ENCODE results near the gene DDAH2. TPM values are rescaled to one million over a fixed set of nuclear protein-coding genes. Genes with fewer than 3 reads are reported as not detected.

Gene DDAH2
- total RNA-seq: 186 and 194 TPM in 2 replicates
- long read RNA-seq, transcript DDAH2-213 (7 exons, 1,688 nt): major isoform, 11 of 18 reads
- long read RNA-seq, partial matches to known transcripts: 3 of 18 reads
- long read RNA-seq, other reads (novel, unspliced or antisense): 3 of 18 reads

DNA sequence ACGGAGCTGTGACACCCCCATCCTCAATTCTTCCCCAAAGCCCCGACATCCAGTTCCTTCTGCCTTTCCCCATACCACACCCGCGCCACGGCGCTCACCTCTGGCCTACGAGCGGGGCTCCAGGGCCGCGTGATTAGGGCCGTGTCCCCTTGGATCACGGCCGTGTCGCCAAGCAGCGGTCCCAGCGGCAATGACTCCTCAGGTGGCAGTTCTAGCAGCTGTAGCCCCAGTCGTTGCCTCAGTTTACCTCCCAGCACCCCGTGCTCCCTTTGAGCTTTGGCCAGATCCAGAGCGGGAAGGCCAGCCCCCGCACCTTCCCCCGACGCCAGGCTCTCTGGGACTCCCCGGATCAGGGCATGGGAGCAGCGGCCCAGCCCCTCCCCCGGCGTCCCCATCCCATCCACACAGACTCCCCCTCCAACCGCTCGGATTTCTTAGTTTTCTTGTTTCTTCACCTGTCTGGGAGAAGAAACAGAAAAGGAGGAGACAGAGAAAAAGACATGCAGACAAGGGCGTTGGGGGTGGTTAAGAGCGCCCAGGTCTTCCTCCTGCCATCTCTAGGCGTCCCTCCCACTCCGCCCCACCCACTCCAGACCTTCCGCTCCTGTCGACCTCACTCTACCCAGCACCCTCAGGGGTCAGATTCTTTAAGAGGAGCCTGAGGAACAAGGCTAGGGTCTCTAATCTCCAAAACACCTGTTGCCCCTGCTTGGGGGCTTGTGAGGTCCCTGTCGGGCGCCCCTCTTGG lies at the start of gene DDAH2:
Gene DDAH2, minus strand, starts transcription at position 533 of the 748 bp plus-strand sequence. Its CDS starts 138 bp downstream, at position 395.
- peak within 1 kb of the TSS; percentile 95 for H3K27ac Mint-ChIP-seq (ENCODE audit: unreplicated experiment)
- TF ChIP-seq, protein P1, sequence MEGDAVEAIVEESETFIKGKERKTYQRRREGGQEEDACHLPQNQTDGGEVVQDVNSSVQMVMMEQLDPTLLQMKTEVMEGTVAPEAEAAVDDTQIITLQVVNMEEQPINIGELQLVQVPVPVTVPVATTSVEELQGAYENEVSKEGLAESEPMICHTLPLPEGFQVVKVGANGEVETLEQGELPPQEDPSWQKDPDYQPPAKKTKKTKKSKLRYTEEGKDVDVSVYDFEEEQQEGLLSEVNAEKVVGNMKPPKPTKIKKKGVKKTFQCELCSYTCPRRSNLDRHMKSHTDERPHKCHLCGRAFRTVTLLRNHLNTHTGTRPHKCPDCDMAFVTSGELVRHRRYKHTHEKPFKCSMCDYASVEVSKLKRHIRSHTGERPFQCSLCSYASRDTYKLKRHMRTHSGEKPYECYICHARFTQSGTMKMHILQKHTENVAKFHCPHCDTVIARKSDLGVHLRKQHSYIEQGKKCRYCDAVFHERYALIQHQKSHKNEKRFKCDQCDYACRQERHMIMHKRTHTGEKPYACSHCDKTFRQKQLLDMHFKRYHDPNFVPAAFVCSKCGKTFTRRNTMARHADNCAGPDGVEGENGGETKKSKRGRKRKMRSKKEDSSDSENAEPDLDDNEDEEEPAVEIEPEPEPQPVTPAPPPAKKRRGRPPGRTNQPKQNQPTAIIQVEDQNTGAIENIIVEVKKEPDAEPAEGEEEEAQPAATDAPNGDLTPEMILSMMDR (conservative IDR thresholded peaks at IDR 0.05): no peak
- peaks cover 4% of the 10 kb centered on the region for H3K27me3 Mint-ChIP-seq (ENCODE audit: low read depth)
- no peaks in the 10 kb centered on the region for H3K9me3 Mint-ChIP-seq
- peaks cover 43% of the 10 kb centered on the region for H3K4me1 Mint-ChIP-seq
- H3K36me3 Mint-ChIP-seq (ENCODE audit: low read depth): peaks cover 46% of the 10 kb centered on the region
- DNase-seq (ENCODE audit: low read depth, low spot score): no peak
- H3K4me3 Mint-ChIP-seq: peak within 1 kb of the TSS; percentile 98

DNA sequence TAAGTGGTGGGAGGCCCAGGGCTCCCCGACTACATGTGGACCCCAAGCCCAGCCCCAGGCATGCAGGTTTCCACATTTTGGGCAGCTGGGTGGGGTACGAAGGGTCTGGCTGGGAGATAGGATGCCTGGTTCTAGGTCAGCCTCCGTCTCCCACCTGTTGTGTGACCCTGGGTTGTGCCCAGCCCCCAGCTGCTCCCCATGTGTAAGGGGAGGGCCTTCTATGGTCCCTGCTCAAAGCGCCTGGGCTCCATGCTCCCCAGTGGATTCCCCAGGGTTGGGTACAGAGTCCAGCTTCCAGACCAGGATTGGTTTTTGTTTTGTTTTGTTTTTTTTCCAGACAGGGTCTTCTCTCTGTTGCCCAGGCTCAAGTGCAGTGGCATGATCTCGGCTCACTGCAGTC lies 49.1 kb upstream of the DDAH2 start:
- H3K9me3 Mint-ChIP-seq: no peaks in the 10 kb centered on the region
- no peaks in the 10 kb centered on the region for H3K27me3 Mint-ChIP-seq (ENCODE audit: low read depth)
- H3K4me1 Mint-ChIP-seq: no peaks in the 10 kb centered on the region
- no peak overlapping the region for H3K4me3 Mint-ChIP-seq
- H3K36me3 Mint-ChIP-seq (ENCODE audit: low read depth): no peaks in the 10 kb centered on the region
- TF ChIP-seq, protein P1 (conservative IDR thresholded peaks at IDR 0.05): no peak
- H3K27ac Mint-ChIP-seq (ENCODE audit: unreplicated experiment): no peak overlapping the region
- no peak for DNase-seq (ENCODE audit: low read depth, low spot score)

- TF ChIP-seq, protein P1 (conservative IDR thresholded peaks at IDR 0.05): no peak
- no peaks in the 10 kb centered on the region for H3K4me1 Mint-ChIP-seq
- H3K27me3 Mint-ChIP-seq (ENCODE audit: low read depth): no peaks in the 10 kb centered on the region
- no peaks in the 10 kb centered on the region for H3K9me3 Mint-ChIP-seq
- H3K4me3 Mint-ChIP-seq: no peak overlapping the region
- no peak overlapping the region for H3K27ac Mint-ChIP-seq (ENCODE audit: unreplicated experiment)
- DNase-seq (ENCODE audit: low read depth, low spot score): no peak
- no peaks in the 10 kb centered on the region for H3K36me3 Mint-ChIP-seq (ENCODE audit: low read depth)
Measured at GRCh38 chr6:31777667-31778050, 48.6 kb upstream of the DDAH2 start.

GRCh38 chr6:31776989-31777666 lies 48.0 kb upstream of the DDAH2 start, which contains the start of gene VWA7:
Gene VWA7 (minus strand): TSS chr6:31777328. CDS start chr6:31776779, 549 bp downstream.
- H3K36me3 Mint-ChIP-seq (ENCODE audit: low read depth): no peaks in the 10 kb centered on the region
- H3K27ac Mint-ChIP-seq (ENCODE audit: unreplicated experiment): no peak within 1 kb of the TSS
- no peaks in the 10 kb centered on the region for H3K4me1 Mint-ChIP-seq
- TF ChIP-seq, protein P1 (conservative IDR thresholded peaks at IDR 0.05): no peak
- no peak within 1 kb of the TSS for H3K4me3 Mint-ChIP-seq
- DNase-seq (ENCODE audit: low read depth, low spot score): no peak
- H3K9me3 Mint-ChIP-seq: no peaks in the 10 kb centered on the region
- H3K27me3 Mint-ChIP-seq (ENCODE audit: low read depth): no peaks in the 10 kb centered on the region

DNA sequence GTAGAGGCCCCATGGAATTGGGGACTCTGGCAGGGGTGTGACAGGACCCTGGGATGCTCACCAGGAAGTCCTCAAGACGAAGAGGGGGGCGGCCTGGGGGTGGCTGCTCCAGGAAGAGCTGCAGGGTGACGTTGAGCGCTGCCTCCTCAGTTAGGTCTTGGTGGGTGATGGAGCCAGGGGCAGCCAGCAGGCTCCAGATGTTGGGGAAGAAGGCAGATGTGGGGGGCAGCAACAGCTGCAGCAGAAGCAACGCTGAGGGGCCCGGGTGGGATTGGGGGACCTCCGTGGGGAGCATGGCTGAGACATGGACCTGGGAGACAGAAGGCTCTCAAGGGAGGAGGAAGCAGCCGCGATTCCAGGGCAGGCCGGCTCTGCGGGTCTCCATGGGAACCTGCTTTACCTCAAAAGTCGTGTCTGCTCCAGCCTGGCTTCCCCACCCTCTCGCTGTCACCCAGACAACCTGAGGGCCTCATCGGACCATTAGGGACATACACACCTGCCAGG lies 47.4 kb upstream of the DDAH2 start:
- Mint-ChIP-seq H3K4me1 (no peaks in the 10 kb centered on the region), H3K27ac (ENCODE audit: unreplicated experiment) (no peak overlapping the region), H3K4me3 (no peak overlapping the region), H3K36me3 (ENCODE audit: low read depth) (no peaks in the 10 kb centered on the region), H3K9me3 (no peaks in the 10 kb centered on the region), H3K27me3 (ENCODE audit: low read depth) (no peaks in the 10 kb centered on the region)
- DNase-seq (ENCODE audit: low read depth, low spot score): no peak
- TF ChIP-seq, protein P1 (conservative IDR thresholded peaks at IDR 0.05): no peak
